NCI-H2196 treated with DMSO at 0.1 percent for 48 hours (cell line): ENCODE results near the gene DBF4.
"Not testable (repeated sequence)": the region's sequence is repeated elsewhere in the genome, so short reads cannot be mapped to it uniquely, and the experiment has no call there.

Experiments used
- DNase-seq: peaks from one replicate; lab custom pipeline; 2025; ENCODE audit not compliant: unreplicated experiment; lab: John Stamatoyannopoulos, UW

Gene DBF4

DNA sequence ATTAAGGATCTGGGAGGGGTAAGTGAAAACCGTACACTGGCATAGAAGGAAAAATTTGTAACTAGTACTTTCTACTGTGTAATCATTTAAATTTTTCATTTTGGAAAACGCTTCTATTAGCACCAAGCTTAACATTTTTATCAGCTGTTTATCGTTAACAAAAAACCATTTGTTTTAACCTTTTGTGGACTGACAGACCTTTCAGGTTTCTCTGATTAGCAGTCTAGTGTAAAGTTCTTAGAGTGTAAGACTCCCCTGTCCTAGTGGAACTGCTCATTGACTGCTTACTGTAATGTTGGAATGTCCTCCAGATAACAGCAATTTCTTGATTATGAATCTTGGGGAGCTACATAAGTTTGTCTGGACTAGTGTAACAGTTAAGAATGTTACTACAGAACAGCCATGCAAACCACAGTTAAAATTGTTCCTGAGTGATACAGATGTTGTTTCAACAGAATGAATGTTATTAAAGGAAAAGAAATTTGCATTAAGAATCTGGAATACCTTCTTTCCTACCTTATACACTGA lies 2.0 kb downstream of the DBF4 start:
- DNase-seq, result no peak

DNA sequence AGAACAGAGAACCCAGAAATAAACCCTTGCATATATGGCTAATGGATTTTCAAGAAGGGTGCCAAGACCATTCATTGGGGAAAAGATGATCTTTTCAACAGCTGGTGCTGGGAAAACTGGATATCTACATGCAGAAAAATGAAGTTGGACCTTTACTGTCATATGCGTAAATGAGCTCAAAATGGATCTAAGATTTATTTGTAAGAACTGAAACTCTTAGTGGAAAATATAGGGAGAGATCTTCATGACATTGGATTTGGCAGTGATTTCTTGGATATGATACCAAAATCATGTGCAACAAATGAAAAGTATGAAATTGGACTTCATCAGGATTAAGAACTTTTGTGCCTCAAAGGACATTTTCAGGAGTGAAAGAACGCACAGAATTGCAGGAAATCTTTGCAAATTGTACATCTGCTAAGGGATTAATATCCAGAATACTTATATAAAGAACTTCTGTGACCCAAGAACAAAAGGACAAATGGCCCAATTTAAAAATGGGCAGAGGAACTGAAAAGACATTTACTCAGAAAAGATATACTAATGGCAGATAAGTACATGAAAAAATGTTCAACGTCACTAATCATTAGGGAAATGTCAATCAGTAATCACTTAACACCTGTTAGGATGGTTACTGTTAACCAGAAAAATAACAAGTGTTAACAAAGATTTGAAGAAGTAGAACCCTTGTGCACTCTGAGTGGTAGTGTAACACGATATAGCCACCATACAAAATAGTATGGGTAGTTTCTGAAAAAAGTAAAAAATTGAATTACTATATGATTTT lies 6.1 kb downstream of the DBF4 start:
- no peak for DNase-seq

DNA sequence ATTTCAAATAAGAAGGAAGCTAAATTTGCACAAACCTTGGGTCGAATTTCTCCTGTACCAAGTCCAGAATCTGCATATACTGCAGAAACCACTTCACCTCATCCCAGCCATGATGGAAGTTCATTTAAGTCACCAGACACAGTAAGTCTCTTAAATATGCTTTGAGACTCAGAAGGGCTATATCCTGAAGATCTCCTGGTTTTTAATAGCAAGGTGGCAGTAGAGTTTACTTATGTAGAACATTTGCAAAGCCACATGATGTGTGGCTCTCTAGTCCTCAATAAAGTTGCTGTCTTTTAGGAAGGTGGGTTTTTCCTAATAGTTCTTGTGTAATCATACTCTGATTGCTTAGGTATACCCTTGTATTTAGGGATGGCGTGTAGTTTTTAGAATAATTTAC lies 8.7 kb downstream of the DBF4 start:
- no peak for DNase-seq

DNA sequence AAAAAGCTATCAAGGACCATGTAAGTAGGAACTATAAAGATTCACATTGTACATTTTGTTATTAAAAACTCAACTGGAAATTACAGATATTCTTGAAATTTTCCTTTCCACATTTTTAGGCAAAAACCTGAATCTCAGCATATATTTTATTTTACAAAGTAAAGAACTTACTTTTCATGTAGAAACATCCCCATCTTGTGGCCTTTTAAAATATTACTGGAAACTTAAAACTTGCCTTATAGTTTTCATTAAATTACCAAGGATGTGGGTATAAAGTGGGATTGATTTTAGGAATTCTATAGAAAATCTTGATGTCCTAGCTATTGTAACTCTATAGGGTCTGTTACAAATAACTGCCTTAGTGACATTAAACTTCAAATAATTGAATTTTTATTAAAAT lies 10.6 kb downstream of the DBF4 start:
- DNase-seq, result no peak

DNA sequence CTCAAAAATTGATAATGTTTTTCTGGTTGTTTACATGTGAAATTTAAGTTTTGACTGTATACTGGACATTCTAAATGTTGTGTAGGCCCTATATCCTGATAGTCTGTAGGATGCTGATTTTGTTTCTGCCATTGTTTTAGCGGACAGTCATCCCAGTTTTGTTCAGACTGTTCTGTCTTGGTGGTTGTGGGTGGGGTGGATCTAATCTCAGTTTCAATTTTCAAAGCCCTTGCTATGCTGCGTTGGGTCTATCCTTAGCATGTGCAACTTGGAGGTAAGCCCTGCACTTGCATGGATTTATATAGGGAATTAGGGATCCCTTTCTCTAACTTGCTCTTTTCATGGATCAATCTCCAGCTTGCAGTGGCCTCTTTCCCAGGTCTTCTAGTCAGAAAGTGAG lies 19.1 kb downstream of the DBF4 start:
- no peak for DNase-seq

DNA sequence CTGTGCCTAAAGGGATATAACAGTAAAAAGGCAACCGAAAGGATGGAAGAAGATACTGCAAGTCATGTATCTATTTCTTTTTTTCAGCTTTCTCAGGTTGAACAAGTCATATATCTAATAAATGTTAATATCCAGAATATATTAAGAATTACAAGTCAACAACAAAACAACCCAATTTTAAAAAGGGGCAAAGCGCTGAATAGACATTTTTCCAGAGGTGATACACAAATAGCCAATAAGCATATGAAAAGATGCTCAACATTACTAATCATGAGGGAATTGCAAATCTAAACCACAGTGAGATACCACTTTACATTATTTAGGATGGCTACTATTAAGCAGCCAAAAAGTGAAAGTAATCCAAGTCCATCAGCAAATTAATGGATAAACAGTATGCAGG lies 23.0 kb downstream of the DBF4 start:
- DNase-seq, result no peak

DNA sequence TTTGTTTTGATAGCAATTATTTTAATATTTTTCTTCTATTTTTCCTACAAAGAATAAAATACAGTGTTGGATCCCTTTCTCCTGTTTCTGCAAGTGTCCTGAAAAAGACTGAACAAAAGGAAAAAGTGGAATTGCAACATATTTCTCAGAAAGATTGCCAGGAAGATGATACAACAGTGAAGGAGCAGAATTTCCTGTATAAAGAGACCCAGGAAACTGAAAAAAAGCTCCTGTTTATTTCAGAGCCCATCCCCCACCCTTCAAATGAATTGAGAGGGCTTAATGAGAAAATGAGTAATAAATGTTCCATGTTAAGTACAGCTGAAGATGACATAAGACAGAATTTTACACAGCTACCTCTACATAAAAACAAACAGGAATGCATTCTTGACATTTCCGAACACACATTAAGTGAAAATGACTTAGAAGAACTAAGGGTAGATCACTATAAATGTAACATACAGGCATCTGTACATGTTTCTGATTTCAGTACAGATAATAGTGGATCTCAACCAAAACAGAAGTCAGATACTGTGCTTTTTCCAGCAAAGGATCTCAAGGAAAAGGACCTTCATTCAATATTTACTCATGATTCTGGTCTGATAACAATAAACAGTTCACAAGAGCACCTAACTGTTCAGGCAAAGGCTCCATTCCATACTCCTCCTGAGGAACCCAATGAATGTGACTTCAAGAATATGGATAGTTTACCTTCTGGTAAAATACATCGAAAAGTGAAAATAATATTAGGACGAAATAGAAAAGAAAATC lies 31.0 kb downstream of the DBF4 start:
- not testable (repeated sequence) for DNase-seq

DNA sequence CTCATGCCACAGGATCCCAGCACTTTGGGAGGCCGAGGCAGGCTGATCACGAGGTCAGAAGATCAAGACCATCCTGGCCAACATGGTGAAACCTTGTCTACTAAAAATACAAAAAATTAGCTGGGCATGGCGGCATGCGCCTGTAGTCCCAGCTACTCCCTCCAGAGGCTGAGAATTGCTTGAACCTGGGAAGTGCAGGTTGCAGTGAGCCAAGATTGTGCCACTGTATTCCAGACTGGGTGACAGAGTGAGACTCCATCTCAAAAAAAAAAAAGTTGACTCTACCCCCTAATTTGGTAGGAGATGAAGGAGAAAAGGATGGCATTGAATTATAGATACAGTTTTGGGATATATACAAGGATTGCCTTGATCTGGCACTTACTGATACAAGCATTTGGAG lies 32.5 kb downstream of the DBF4 start:
- not testable (repeated sequence) for DNase-seq

DNA sequence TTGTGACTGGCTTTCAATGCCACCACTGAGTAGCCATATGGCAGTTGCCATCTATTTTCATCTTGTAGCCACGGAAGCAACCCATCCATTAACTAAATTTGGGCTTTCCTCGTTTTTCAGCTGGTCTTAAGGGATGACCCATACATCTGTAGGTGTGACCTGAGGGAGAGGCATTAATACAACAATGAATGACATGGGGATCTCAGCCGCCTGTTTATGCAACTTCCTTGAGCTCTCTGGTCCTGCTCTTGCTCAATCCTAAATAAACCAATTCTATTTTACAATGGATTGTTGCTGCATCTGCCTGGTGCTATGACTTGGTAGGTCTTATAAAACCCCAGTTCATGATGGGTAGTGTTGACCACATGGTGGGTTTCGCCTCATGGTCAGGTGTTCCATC lies 35.8 kb downstream of the DBF4 start:
- DNase-seq, result no peak

DNA sequence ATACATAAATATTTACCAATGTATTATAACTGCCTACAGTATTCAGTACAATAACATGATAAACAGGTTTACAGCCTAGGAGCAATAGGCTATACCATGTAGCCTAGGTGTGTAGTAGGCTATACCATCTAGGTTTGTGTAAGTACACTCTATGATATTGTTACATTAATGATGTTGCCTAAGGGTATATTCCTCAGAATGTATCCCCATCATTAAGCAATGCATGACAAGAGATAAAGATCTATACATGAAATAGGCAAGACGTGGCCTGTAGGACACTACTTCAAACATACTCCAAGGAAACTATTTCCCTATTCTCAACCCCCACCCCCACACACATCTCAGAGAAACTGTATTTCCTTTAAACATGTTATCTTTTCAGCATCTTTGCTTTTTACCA lies 42.4 kb downstream of the DBF4 start:
- no peak for DNase-seq

DNA sequence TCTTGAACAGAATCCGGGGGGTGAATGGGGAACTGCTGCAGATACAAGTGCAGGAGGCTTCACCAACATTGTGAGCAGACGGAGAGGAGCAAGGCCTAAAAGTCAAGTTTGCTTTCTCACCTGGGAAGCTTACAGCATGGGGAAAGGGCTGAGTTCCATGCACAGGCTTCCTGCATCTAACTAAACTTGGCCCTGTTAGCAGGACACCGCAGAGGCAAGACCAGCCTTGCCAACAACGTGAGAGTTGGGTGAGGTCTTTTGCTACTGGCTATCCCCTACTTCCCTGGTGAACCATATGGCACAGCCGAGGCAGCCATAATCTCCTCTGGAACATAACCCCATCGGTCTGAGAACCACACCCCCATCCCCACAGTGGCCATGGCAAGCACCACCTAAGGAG lies 43.6 kb downstream of the DBF4 start:
- no peak for DNase-seq

DNA sequence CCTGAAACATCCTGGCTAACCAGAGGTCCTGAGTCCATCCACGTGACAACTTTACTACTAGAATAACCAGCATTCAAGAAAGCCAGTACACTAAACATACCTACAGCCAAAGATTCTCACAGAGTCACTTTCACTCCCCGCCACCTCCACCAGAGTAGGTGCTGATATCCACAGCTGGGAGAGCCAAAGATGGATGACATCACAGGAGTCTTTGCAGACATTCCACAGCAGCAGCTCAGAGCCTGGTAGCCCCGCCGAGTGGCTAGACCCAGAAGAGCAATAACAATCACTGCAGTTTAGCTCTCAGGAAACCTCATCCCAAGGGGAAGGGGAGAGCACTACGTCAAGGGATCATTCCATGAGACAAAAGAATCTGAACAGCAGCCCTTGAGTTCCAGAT lies 44.3 kb downstream of the DBF4 start:
- DNase-seq, result no peak

DNA sequence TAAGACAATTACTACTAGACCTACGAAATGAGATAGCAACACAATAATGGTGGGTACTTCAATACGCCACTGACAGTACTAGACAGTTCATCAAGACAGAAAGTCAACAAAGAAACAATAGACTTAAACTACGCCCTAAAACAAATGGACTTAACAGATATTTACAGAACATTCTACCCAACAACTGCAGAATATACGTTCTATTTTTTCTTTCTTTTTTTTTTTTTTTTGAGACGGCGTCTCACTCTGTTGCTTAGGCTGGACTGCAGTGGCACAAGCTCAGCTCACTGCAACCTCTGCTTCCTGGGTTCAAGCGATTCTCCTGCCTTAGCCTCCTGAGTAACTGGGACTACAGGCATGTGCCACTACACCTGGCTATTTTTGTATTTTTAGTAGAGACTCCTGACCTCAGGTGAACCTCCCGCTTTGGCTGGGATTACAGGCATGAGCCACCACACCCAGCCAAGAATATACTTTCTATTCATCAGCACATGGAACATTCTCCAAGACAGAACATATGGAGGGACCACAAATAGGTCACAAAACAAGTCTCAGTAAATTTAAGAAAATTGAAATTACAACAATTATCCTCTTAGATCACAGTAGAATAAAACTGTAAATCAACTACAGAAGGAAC lies 46.6 kb downstream of the DBF4 start:
- not testable (repeated sequence) for DNase-seq

DNA sequence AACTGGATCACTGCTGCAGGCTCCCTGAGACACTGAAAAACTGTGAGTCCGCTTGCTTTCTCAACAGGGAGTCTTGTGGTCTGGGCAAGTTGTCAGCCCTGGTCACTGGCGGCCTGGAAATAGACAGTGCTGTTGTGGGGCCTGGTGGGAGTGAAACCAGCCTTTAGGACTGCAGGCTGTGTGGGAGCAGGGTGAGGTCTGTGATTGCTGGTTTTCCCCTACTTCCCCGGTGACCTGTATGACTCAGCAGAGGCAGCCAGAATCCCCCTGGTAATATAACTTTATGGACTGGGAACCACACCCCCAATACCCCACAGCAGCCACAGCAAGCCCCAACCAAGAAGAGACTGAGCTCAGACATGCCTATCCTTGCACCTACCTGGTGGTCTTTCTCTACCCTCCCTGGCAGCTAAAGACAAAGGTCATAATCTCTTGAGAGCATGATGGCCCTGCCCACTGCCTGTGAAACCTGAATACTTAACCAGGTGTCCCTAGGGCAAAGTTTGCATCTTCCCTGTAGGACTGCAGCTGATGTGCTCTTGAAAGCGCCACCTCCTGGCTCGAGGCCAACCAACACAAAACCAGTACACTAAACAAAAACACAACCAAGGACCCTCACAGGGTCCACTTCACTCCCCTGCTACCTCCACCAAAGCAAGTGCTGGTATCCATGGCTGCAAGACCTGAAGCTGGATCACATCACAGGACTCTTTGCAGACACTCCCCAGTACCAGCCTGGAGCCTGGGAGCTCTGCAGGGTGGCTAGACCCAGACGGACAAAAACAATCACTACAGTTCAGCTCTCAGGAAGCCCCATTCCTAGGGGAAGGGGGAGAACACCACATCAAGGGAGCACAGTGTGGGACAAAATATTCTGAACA lies 50.5 kb downstream of the DBF4 start:
- DNase-seq, result no peak

DNA sequence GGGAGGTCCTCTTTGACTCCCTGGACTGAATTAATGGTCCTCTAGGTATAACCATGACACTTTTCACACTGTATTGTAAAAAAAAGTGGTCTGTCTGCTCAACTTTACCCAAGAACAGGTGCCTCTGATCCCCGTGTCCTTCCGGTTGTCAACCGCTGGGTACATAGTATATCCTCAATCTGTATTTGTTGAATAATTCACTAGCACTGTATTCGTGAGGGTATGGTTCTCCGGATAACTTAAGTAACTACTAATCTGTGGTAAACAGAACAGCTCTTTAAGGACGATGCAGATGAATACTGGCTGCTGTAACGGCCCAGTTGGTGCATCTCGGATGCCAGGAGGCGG lies 57.3 kb downstream of the DBF4 start:
- DNase-seq, result no peak

DNA sequence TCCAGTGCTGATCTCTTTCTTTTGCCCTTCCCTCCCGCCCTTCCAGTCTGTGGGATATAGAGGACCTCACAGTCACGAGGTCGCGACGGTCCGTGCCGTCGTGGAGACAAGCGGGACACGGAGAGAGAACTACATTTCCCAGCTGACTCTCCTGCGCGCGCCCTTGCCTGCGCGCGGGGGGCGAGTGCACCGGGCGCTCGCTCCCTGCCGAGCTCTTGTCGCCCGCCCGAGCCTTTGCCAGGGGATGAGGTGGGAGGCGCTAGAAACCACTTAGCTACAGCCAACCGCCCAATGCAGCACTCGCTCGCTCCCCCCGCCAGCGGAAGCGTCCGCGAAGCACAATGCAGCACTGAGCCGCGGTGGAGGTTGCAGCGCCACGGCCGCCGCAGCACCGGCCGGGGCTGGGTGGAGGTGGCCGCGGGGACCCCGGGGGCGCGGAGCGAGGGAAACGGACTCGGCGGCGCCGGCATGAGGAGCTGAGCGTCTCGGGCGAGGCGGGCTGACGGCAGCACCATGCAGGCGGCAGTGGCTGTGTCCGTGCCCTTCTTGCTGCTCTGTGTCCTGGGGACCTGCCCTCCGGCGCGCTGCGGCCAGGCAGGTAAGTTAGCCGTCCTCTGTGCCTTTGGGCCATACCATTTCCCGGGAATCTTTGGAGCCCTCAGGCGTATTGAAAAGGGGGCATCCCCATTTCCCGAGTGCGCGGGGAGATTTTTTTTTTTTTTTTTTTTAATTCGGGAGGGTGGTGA lies 57.8 kb downstream of the DBF4 start, which contains the start of gene ADAM22:
Gene ADAM22, plus strand, starts transcription at position 299 of the 746 bp plus-strand sequence. Its CDS starts 215 bp downstream, at position 514.
- peak; percentile 94 for DNase-seq

DNA sequence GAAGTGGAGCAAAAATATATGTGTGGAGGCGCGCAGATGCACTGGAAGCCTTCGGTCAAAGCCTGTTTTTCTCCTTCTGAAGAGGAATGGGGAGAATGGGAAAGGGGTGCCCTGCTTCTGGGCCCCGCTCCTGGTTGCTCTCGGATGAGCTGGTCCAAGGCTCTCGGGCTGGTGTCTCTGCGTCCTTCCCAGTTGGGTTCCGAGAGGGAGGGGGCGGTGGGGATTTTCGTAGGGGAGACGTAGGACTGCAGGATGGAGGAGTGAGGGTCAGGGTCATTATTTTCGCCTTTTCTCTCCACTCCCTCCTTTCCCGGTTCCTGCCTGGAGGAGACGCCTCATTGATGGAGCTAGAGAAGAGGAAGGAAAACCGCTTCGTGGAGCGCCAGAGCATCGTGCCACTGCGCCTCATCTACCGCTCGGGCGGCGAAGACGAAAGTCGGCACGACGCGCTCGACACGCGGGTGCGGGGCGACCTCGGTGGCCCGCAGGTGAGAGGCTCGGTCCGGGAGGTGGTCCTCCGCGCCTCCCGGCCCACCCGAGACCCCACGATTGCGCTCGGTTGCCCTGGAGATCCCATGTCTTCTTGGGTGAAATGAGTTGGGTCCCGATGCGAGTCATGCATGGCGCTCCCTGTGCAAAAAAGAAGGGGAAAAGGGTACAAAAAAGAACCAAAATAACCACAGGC lies 58.5 kb downstream of the DBF4 start:
- no peak for DNase-seq

DNA sequence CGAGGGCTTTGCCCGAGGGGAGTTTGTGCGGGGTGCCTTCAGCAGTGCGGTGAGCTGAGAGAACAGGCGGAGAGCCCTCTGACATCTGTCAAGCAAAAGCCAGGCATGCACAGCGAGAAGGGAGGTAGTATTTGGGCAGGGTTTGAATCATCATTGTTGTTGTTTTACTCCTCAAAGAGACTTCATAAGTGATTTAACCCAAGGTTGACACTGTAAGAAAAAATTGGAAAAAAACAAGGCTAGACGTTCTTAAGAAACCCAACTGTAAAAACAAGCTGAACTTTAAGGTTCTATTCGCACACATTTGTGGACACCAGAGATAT lies 59.1 kb downstream of the DBF4 start:
- DNase-seq, result no peak

DNA sequence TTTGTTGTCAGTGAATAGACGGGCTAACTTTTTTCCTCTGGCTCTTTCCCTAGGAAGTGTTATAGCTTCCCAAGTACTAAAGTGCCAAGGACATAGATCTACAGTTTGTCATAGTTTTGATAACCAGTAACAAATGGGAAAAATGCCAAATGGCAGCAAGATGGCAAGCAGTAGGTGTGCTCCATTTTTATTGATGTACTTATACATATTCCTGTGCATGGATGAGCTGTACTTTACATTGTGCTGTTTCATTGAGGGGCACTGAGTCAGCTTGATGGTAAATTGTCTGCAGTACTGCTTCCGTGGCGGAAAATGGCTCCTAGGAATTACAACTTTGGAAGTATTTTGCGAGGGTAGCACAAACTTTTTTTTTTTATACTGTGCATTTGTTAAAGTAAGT lies 64.8 kb downstream of the DBF4 start:
- DNase-seq, result no peak

DNA sequence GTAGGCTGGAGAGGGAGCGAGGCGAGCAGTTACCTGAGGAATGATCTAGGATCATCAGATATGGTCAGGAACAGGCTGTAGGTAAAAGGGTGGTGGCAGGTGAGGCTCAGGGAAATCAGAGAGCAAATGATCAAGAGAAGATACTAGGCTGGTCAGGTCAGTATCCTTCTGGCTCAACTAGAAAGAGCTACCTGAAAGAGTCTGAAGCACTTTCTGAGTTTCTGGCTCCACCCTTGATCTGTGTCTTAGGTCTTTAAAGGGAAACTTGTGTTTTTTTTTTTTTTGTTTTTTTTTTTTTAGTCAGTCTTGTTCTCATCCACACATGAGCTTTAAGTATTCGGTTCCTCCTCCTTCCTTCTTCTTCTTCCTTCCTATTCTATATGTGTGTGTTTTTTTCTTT lies 68.3 kb downstream of the DBF4 start:
- no peak for DNase-seq
